Mucosa of gallbladder (tissue), 1 donor: ENCODE measurements around the gene PCDH9. TPM values are rescaled to one million over a fixed set of nuclear protein-coding genes. Genes with fewer than 3 reads are reported as not detected.
"Not testable (repeated sequence)": the region's sequence is repeated elsewhere in the genome, so short reads cannot be mapped to it uniquely, and the experiment has no call there.

Experiments
- DNase-seq: peaks from one replicate; pipeline ENCODE4 v3.0.0-alpha.2; 2020; ENCODE audit warnings: low spot score
- total RNA-seq: library from RNA; stranded (reverse); gene quantifications from one replicate; pipeline ENCODE4 v1.2.1, GENCODE V29; 2021
- donor health status: DM: no; HTN: no; CAD: no.

PCDH9 gene
- total RNA-seq, 1 donor from 2014 or later, result 9.0 TPM

DNA sequence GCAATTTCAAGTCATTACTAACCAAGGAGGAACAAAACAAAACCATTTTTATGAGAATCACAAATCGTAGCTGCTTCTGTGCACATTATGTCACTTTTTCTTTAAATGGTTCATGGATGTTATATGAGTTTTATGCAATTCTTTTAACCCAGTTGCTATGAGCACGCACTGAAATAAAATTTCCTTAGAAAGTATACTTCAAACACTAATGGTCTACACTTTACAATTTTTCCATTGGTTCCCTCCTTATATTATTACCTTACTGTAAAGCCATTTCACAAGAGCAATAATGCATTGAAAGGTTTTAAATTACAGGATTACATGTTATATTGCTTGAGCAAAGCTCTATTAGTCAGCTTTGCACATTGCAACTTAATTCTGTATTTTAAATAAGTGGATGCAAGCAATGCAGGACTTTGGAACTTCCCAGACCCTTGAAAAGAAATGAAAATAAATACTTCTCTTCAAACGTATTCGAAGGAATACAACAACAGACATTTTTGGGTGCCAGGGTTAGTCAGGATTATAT lies 318.7 kb downstream of the PCDH9 start:
- no peak for DNase-seq

DNA sequence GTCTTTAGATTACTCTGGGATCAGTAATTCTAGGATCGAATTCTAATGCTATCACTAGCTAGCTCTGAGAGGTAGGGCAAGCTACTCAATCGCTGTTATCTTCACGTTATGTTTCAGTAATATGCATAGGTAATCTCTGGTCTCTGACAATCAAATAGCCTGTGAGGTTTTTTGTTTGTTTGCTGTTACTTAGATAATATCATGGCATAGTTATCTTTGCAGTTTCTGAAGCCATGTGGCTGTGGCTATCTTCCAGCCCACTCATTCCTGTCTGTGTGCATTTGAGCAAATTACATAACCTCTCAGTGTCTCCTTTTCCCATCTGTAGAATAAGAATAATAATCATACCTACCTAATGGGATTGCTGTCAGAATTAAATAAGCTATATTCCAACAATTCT lies 330.2 kb downstream of the PCDH9 start:
- DNase-seq, result no peak

DNA sequence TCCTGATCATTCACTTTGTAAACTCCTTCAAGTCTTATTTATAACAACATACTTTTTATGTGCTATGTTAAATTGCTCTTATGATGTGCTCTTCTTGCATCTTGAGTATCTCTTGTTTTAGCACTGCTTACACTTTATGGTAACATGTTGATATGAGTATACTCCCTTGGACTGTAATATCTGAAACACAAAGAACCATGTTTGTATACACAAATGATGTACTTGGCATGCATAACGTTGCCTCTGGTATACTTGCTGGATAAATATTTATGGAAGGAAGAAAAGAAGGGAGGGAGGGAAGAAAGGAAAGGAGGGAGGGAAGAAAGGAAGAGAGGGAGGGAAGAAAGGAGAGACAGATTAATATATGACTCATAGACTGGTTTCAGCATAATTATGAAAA lies 333.2 kb downstream of the PCDH9 start:
- no peak for DNase-seq

DNA sequence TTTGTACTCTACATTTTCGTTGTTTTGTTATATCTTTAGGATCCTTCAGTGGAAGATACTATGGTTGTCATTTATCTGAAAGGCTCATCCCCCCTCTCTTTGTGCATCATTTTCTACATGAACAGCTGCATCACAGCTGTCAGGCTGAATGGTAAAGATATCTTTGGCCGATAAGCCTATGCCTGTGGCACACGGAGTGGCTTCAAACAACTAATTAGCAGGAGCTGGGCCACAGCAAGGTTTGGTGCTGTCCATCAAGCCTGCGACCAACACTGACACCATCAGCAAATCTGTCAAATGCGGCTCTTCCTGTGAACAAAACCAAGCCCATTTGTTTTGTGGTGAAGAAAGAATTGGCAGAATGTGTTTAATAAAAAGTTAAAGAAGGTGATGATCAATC lies 334.4 kb downstream of the PCDH9 start:
- DNase-seq, result no peak

DNA sequence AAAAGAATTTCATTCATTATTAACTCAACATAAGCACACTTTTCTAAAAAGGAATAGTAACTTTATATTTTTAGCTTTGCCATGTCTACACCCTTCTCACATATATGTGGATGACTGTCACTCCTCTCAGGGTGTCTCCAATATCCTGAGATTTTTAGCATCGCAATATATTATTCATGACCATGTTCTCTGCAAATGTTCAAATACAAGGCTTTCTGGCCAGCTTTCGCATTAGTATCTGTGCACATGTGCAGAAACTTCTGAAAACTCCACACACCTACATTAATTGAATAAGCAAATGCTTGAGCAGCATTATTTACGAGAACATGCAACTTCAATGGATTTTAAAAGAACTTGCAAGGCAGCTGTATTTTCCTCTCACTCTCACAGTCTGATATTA lies 334.8 kb downstream of the PCDH9 start:
- DNase-seq, result no peak

DNA sequence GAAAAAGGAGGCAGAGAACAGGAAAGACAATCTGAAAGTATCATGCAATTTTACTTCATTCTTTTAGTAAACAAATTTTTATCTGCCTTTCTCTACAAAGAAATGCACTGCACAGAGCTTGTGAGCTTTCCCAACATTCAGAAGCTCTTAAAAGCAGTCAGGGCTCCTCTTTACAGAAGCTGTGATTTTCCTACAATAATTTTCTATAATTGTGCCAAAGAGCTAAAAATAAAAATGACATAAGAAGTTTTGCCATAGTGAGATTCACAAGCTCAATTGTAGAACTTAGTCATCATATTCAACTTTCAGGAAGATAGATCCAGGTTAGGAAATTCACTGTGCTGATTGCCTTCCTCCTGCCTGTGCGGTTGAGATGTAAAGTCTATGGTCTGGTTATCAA lies 341.4 kb downstream of the PCDH9 start:
- no peak for DNase-seq

DNA sequence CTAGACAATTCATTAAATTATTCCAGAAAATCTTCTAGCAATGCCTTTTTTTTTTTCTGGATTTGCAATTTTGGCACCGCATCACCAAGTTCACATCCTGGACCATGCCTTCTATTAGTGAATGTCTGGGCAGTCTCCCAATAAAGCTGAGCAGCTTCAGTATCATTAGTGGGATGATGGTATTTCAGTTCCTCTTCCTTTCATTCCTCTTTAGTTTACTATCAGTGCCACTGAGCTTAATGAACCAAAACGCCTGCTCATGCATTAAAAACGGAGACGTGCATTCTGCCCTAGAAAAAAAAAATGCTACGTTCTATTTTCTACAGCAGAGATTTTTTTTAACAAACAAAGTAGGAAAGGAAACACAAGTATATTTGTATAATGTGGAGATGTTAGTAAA lies 343.0 kb downstream of the PCDH9 start:
- DNase-seq, result no peak

DNA sequence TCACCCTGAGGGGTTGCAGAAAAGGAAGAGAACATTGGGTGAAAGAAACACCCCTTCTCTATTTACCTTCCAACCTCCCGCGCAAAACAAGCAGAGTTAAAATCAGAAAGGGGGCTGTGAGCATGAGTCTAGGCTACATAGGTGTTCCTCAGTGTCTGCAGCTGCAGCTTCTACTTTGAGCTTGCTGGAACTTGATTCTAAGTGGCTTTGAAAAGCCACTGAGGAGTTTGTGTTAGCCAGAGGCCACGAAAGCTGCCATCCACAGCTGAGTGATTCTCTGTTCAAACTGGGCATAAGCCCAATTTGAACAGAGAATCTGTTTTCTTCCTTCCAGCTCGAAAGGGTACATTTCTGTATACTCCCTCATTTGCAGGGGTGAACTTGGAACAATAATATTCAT lies 343.9 kb downstream of the PCDH9 start:
- no peak for DNase-seq

DNA sequence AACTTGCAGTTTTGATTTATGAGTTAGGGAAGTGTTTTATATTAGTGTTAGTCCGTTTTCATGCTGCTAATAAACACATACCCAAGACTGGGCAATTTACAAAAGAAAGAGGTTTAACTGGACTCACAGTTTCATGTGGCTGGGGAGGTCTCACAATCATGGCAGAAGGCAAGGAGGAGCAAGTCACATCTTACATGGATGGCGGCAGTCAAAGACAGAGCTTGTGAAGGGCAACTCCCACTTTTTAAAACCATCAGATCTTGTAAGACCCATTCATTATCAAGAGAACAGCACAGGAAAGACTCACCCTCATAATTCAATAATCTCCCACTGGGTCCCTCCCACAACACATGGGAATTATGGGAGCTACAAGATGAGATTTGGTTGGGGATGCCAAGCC lies 349.0 kb downstream of the PCDH9 start:
- DNase-seq, result not testable (repeated sequence)

DNA sequence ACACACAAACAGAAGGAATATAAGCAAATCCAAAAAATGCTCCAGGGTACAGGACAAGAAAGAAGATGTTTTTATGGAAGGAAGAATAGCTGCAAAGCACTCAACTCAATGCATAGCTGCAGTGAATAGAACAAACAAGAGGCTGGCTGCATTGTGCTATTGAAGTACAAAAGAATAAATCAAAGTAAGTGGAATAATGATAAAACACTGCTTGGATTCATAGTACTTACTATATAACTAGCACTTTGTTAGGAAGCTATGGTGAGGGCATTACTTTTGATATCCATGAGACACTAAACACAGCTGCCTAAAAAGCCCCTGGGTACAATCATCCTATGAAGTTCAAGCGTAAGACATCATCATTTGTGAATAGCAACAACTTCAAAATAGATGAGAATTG lies 350.1 kb downstream of the PCDH9 start:
- no peak for DNase-seq

DNA sequence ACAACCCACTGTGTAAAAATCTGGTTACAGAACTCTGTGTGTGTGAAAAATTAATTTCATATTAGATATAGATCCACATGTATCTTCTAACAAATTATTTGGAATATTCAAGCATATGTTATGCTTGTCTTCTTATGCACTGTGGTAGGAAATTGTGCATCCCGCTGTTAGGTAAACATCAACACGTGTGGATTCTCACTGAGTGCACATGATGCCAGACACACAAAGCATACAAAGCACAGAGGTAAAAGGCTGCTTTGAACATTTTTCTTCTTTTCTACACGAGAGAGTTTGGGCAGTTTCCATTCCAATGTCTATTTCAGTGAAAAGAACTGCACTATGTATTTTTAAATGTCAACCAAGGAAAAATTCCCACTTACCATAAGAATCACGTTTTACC lies 354.9 kb downstream of the PCDH9 start:
- DNase-seq, result no peak

DNA sequence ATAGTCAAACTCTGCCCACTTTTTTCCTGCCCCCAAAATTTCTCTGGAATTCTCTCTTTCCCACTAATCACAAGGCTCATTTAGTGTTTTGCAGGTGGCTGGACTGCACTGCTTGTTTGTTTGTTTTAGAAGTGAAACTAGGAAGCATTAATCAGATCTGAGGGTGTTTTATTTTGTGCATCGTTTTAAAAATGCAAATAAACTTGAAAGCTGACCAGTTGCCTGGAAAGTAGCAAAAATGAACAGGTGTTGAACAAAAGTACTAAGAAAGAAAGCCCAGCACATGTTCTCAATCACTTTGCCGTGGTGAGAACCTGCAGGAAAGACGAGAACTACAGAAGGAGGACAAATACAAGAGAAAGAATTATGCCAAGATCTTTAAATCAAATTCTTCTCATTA lies 365.5 kb downstream of the PCDH9 start:
- DNase-seq, result no peak

DNA sequence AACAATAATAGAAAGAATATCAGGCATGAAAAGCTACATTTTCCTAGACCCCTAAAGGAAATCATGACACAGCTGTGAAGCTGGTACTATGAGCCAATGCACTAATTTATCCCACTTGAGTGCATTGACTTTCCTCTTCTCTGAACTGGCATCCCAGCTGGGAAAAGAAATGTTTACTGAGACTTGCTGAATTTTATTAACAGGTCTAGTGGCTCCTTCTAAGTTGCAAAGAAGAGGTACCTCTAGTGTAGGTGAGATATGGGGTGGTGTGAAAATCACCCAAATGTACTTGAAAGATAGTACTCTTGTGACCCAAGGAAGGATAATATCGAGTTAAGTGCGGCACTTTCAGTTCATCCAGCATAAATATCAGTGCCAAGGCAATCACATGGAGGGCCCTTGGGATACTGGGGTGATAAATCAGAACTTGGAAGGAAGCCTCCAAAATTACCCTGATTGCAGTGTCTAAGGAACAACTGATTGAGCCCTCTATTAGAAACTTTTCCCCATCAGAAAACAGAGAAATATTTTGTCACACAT lies 369.2 kb downstream of the PCDH9 start:
- DNase-seq, result no peak

DNA sequence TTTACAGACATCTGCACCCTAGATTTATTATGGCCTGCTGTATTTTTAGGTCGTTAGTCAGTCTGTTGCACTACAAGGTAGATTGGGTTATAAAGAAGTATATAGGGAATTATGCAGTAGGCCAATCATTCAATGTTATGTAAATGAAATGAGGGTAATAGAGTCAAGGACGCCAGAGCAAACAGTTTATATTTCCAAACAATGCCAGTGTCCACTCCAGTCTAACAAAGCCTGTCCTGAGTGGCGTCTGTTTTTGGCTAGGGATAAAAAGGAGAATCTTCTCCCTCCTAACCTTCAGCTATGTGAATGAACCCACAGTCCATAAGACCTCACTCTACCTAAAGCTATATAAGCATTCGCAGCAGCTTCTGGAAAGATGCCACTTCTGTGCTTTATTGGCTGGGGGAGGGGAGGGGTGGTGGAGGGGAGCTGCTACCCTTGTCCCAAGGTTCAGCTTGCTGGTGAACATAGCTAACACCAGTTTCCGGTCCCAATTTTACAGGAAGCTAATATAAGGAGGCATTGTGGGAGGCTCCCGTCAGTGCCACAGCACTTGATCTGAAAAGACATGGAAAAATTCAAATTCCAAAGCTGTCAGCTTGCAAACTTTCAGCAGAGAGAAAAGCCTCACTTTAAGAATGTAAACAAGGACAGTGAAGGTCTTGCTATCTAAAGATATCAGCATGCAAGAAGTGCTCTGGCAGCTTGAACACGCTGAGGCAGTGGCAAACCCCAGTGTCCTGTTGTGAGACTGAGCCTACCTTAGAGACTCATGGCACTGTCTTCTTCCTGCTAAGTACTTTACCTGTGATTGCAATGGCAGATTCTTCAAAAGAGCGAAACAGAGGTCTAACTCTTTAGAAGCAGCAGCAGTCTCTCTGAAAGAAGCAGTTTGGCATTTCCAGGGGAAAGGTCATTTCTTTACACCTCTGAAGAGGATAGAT lies 369.9 kb downstream of the PCDH9 start:
- DNase-seq, result no peak

DNA sequence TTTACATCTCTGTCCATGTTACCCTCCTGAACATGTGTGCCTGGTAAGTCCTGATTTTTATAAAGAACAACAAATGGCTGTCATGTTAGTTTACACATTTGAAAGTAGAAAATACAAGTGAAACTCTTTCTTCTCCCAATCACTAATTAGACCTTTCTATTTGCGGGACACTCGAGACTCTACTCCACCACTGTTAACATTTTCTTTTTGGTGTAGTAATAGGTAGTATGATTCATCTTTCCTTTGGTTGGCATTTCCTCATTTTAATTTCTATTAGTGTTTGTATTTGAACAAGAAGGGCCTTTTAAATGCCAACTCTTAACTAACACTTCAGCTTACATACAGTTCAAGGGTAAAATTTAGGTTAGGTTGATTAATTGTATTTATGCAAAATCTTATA lies 371.1 kb downstream of the PCDH9 start:
- no peak for DNase-seq

DNA sequence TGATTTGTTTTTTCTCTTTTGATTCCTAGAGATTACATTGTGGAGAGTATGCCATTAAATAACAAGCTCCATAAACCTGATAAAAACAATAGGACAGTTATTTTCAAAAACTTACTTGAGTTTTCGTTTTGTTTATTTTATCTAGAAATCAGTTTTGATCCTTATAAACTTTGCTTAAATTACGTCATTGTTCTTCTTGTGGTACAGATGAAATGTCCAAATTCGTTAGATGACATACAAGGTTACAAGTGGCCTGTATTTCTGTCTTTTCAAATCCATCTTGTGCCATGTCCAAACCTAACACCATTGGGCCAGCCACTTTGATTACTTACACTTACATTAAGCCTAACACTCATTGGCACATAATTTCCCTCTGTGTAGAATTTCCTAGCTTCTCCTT lies 372.0 kb downstream of the PCDH9 start:
- no peak for DNase-seq

DNA sequence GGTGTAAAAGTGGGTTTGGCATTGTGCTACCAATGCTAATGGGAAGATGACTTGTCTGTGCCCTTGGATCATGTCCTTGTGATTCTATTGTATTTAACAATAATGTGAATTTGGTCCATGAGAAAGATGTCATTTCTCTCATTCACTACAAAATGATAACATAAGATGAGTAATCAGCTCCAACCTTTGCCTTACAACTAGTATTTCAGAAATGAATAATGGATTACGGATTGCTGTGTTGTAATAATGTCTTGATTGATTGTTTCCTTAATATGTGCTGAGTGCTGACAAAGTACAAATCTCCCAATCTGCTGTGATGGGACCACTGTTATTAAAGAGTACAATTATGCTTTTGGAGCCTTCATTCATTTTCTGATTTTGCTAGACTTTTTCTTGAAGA lies 375.0 kb downstream of the PCDH9 start:
- DNase-seq, result no peak

DNA sequence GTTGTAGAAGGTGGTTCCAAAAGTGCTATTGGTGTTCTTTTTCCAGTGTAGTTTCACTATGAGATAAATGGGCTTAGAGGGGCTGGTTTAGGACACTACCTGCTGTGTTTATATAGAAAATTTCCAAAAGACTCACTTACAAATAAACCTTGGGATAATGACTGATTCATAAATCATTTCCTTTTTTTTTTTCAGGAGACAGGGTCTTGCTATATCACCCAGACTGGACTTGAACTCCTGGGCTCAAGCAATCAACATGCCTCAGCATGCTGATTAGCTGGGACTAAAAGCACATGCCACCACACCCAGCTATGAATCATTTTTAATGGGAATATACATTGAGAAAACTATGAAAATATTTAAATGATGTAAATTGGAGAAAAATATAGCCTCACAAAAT lies 376.6 kb downstream of the PCDH9 start:
- DNase-seq, result no peak

DNA sequence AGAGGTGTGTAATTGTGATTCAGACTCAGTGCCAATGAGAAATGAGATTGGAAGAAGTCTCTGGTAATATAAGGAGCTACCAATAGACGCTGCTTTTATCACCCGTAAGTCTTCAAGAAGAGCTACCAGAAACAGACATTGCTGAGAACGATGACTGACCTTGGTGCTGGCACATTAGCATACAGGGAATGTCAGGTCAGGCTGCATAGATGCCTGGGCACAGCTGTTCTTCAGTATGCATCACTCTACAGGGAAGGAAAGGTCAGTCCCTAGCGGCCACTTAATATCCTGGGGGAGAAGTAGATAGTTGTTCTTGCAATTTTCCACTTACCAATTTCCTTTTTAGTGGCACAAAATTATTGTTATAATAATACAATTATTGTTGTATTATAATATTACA lies 380.4 kb downstream of the PCDH9 start:
- no peak for DNase-seq

DNA sequence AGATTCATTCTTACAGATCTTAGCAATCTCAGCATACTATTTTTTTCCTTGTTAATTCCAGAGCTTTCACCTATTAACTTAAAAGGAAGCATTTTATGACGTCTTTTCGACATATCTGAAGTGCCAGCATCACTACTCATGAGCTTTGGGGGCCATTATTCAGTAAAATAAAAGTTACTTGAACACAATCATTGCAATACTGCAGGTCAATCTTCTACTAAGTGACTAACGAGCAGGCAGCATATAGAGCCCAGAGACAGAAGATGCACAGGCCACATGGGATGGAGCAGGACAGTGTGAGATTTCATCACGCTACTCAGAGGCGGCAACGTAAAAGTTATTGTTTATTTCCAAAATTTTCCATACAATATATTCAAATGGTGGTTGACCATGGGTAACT lies 382.6 kb downstream of the PCDH9 start:
- no peak for DNase-seq

DNA sequence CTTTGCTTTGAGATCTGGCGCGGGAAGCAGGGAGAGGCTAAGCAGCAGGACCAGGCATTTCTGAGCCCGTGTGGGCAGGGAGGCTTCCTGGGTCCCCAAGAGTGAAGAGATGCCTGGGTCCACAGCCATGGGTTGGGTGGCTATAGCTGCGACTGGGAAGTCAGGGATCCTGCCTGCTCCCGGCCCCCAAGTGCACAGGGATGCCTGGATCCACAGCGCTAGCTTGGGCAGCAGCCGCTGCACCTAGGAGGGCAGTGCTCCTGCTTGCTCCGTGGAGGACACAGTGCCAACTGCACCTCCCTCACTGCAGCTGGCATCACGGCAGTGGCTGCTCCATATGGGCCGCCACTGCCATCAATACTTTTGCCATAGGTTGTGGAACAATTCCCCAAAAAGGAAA lies 384.7 kb downstream of the PCDH9 start:
- DNase-seq, result no peak

DNA sequence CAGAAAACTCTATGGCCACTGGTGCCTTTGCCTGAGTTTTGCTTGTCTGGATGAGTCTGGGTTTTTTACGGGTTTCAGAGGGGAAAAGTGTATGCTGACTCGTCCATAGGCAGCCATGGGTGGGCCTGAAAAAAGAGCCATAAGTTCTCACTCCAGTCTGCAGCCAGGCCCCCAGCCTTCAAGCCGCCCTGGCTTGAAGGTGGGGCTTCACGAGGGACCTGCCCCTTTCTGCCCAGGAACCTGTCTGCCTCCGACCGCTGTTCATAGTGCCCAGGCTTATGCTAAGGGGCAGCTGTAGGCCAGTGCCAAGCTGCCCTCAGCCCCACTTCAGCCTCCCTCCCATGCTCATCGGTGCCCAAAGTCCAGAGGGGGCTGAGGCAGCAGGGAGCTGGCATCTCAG lies 385.2 kb downstream of the PCDH9 start:
- no peak for DNase-seq

DNA sequence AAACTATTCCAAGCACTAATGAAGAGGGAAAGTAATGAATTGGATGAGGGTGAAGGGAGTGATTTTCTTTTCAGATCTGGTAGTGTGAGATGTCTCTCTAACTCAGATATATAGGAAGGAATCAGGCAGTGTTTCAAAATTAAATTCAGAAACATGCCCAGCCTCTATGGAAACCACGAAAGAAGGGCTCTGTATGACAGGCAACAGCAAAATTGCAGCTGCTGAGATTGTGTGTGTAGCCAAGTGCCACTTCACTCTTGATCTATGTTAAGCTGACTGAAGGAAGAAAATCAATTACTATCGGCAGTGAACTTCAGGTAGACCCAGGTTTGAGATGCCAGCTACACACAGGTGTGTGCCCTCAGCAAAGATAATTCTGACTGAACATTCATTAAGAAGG lies 387.4 kb downstream of the PCDH9 start:
- no peak for DNase-seq
